HEK293T (cell line): Measurements from ENCODE around the gene GTSF1L.

Experiments used
- CTCF ChIA-PET: fragments of 350-600 bp; formaldehyde crosslinking; extraction: SDS; loops from one replicate; lab custom pipeline; 2021; ENCODE audit warnings: antibody characterized with exemption, inconsistent platforms; lab: Yijun Ruan, JAX
- POLR2A ChIA-PET: fragments of 350-600 bp; formaldehyde crosslinking; extraction: SDS; loops from one replicate; lab custom pipeline; 2020; ENCODE audit warnings: antibody characterized with exemption, inconsistent platforms; lab: Yijun Ruan, JAX
- DNase-seq: peaks from one replicate; pipeline ENCODE4 v3.0.0; 2012; ENCODE audit warnings: mixed read lengths; ENCODE audit errors: extremely low spot score
- ARNT ChIP-seq: fragments of 450-650 bp; IDR thresholded peaks from 2 replicates; pipeline ENCODE4 v1.6.1; 2017; ENCODE audit warnings: mild to moderate bottlenecking
- BHLHE40 ChIP-seq: fragments of 450-650 bp; IDR thresholded peaks from 2 replicates; pipeline ENCODE4 v1.6.1; 2016; ENCODE audit warnings: mild to moderate bottlenecking, moderate library complexity, borderline replicate concordance
- CTBP1 ChIP-seq: fragments of 450-650 bp; IDR thresholded peaks from 2 replicates; pipeline ENCODE4 v1.6.1; 2016; ENCODE audit warnings: borderline replicate concordance
- ELF4 ChIP-seq: fragments of 450-650 bp; IDR thresholded peaks from 2 replicates; pipeline ENCODE4 v1.6.1; 2017; ENCODE audit warnings: antibody characterized with exemption
- FOXA1 ChIP-seq: fragments of 450-650 bp; IDR thresholded peaks from 2 replicates; pipeline ENCODE4 v1.6.1; 2016; ENCODE audit warnings: mild to moderate bottlenecking
- FOXK2 ChIP-seq: fragments of 450-650 bp; IDR thresholded peaks from 2 replicates; pipeline ENCODE4 v1.6.1; 2016; ENCODE audit warnings: mild to moderate bottlenecking
- FOXM1 ChIP-seq: fragments of 450-650 bp; IDR thresholded peaks from 2 replicates; pipeline ENCODE4 v1.6.1; 2017; ENCODE audit warnings: mild to moderate bottlenecking, borderline replicate concordance
- HDGF ChIP-seq: fragments of 450-650 bp; IDR thresholded peaks from 2 replicates; pipeline ENCODE4 v1.6.1; 2017; ENCODE audit warnings: antibody characterized with exemption, borderline replicate concordance
- L3MBTL2 ChIP-seq: fragments of 450-650 bp; conservative IDR thresholded peaks from 2 replicates; pipeline ENCODE4 v1.6.1; 2016; ENCODE audit warnings: mild to moderate bottlenecking
- LEF1 ChIP-seq: fragments of 450-650 bp; IDR thresholded peaks from 2 replicates; pipeline ENCODE4 v1.6.1; 2017; ENCODE audit warnings: mild to moderate bottlenecking, borderline replicate concordance
- NFRKB ChIP-seq: fragments of 450-650 bp; IDR thresholded peaks from 2 replicates; pipeline ENCODE4 v1.6.1; 2016; ENCODE audit warnings: mild to moderate bottlenecking, moderate library complexity
- PKNOX1 ChIP-seq: fragments of 450-650 bp; IDR thresholded peaks from 2 replicates; pipeline ENCODE4 v1.6.1; 2016
- SP1 ChIP-seq: fragments of 450-650 bp; IDR thresholded peaks from 2 replicates; pipeline ENCODE4 v1.6.1; 2017
- SUZ12 ChIP-seq: fragments of 450-650 bp; IDR thresholded peaks from 2 replicates; pipeline ENCODE4 v1.6.1; 2016; ENCODE audit warnings: mild to moderate bottlenecking
- TARDBP ChIP-seq: fragments of 450-650 bp; IDR thresholded peaks from 2 replicates; pipeline ENCODE4 v1.6.1; 2016
- ZNF384 ChIP-seq: fragments of 450-650 bp; IDR thresholded peaks from 2 replicates; pipeline ENCODE4 v1.6.1; 2016

The GTSF1L gene

GRCh38 chr20:43690943-43691598, 35.7 kb downstream of the GTSF1L start:
- TF ChIP-seq LEF1 (no peak), BHLHE40 (no peak), L3MBTL2 (no peak), ELF4 (no peak), HDGF (no peak)
- ChIA-PET CTCF (interaction anchor here (1.1 kb wide), 1 partner anchor 13 kb away, joined by 4 read pairs; no protein-coding TSS in a partner anchor), POLR2A (no interaction called here)
- DNase-seq: no peak

- POLR2A ChIA-PET: interaction anchor here (1.1 to 1.2 kb wide), 2 partner anchors 22 to 232 kb away, joined by 3 read pairs; partner anchors contain the start of gene SRSF6
- TF ChIP-seq SUZ12 (no peak), NFRKB (no peak), SP1 (no peak), FOXA1 (no peak), BHLHE40 (no peak), PKNOX1 (no peak), ZNF384 (no peak), TARDBP (no peak), HDGF (no peak), ARNT (no peak), CTBP1 (no peak), LEF1 (no peak), FOXM1 (no peak), L3MBTL2 (no peak), ELF4 (no peak), FOXK2 (no peak)
- CTCF ChIA-PET: interaction anchor here (0.6 to 1.1 kb wide), 2 partner anchors 129 to 151 kb away, joined by 3 to 5 read pairs; no protein-coding TSS in a partner anchor
- no peak for DNase-seq
Observed at GRCh38 chr20:43689165-43689564, 37.6 kb downstream of the GTSF1L start.

- CTCF ChIA-PET: no interaction called here
- no peak for DNase-seq
- POLR2A ChIA-PET: interaction anchor here (1.0 kb wide), 1 partner anchor 19 kb away, joined by 3 read pairs; no protein-coding TSS in a partner anchor
- TF ChIP-seq HDGF (no peak), FOXM1 (no peak), NFRKB (no peak), SUZ12 (no peak), ARNT (no peak), L3MBTL2 (no peak), PKNOX1 (no peak), ELF4 (no peak), TARDBP (no peak), ZNF384 (no peak), LEF1 (no peak), CTBP1 (no peak), BHLHE40 (no peak)
Observed at GRCh38 chr20:43686820-43687219, 40.0 kb downstream of the GTSF1L start.

GRCh38 chr20:43682446-43682845, 44.4 kb downstream of the GTSF1L start:
- TF ChIP-seq PKNOX1 (no peak), SUZ12 (no peak), BHLHE40 (no peak), ELF4 (no peak), SP1 (no peak), FOXA1 (no peak), ARNT (no peak), FOXM1 (no peak), LEF1 (no peak), HDGF (no peak), TARDBP (no peak), ZNF384 (no peak), CTBP1 (no peak), NFRKB (no peak), L3MBTL2 (no peak), FOXK2 (no peak)
- no peak for DNase-seq
- ChIA-PET CTCF (no interaction called here), POLR2A (no interaction called here)

- no peak for TF ChIP-seq ZNF384
- TF ChIP-seq BHLHE40: no peak
- no peak for TF ChIP-seq ELF4
- no peak for TF ChIP-seq PKNOX1
- no peak for TF ChIP-seq NFRKB
- no peak for TF ChIP-seq ARNT
- TF ChIP-seq HDGF: no peak
- TF ChIP-seq FOXM1: no peak
- TF ChIP-seq LEF1: no peak
- no peak for TF ChIP-seq TARDBP
- no peak for TF ChIP-seq L3MBTL2
- TF ChIP-seq FOXK2: no peak
- no peak for TF ChIP-seq CTBP1
- no peak for TF ChIP-seq FOXA1
- ChIA-PET POLR2A (no interaction called here), CTCF (no interaction called here)
- no peak for DNase-seq
Observed at GRCh38 chr20:43681991-43682410, 44.8 kb downstream of the GTSF1L start.
